HG03097 (cell line): ENCODE results near the gene PAX6.
"Not testable (repeated sequence)": the region's sequence is repeated elsewhere in the genome, so short reads cannot be mapped to it uniquely, and the experiment has no call there.

Experiments
- ATAC-seq: cut with Tn5 transposase; IDR thresholded peaks from one replicate; pipeline ENCODE4 v1.9.1; 2021; ENCODE audit not compliant: unreplicated experiment, low FRiP score

PAX6 gene

GRCh38 chr11:31779374-31779791, 31.7 kb downstream of the PAX6 start:
- no peak for ATAC-seq

GRCh38 chr11:31772412-31772811, 38.7 kb downstream of the PAX6 start:
- no peak for ATAC-seq

GRCh38 chr11:31770011-31770700, 41.0 kb downstream of the PAX6 start:
- no peak for ATAC-seq

- no peak for ATAC-seq
Observed at GRCh38 chr11:31768749-31769640, 42.1 kb downstream of the PAX6 start.

GRCh38 chr11:31767685-31768084, 43.4 kb downstream of the PAX6 start:
- ATAC-seq, result no peak

GRCh38 chr11:31767066-31767465, 44.1 kb downstream of the PAX6 start:
- no peak for ATAC-seq

- no peak for ATAC-seq
Observed at GRCh38 chr11:31764766-31765165, 46.4 kb downstream of the PAX6 start.

- ATAC-seq, result no peak
Observed at GRCh38 chr11:31764261-31764660, 46.9 kb downstream of the PAX6 start.

- no peak for ATAC-seq
Observed at GRCh38 chr11:31763296-31763695, 47.8 kb downstream of the PAX6 start.

- ATAC-seq, result no peak
Observed at GRCh38 chr11:31761636-31762035, 49.5 kb downstream of the PAX6 start.

GRCh38 chr11:31757260-31757835, 53.8 kb downstream of the PAX6 start:
- no peak for ATAC-seq

- ATAC-seq, result no peak
Observed at GRCh38 chr11:31747581-31747980, 63.5 kb downstream of the PAX6 start.

GRCh38 chr11:31740731-31741368, 70.3 kb downstream of the PAX6 start:
- ATAC-seq, result not testable (repeated sequence)

GRCh38 chr11:31740131-31740530, 71.0 kb downstream of the PAX6 start:
- ATAC-seq, result no peak
